COLO668 (cell line): ENCODE results near the gene C5orf52.
"Not testable (repeated sequence)": the region's sequence is repeated elsewhere in the genome, so short reads cannot be mapped to it uniquely, and the experiment has no call there.

Experiments
- DNase-seq: peaks from one replicate; lab custom pipeline; 2025; ENCODE audit not compliant: unreplicated experiment; lab: John Stamatoyannopoulos, UW

C5orf52 gene

GRCh38 chr5:157670662-157671591 lies at the start of gene C5orf52:
C5orf52 (plus strand) TSS chr5:157671533; CDS start chr5:157671615, 82 bp downstream.
- DNase-seq = peak; percentile 8

DNA sequence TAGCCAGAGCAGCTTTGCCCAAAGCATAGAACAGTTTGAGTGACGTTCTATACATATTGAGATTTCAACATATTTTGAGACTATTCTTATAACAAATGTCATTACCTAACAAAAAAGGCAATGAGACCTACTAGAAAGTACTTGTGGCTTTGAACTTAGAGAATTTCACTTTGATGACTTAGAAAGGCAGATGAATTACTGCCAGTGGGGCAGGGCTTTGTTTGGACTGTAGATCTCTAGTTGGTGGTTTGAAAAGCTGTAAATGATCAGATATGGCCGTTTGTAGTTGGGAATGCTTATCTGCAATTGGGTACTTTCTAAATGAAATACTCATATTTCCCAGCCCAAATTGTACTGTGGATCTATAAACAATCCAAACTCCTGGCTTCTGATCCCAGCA lies 47.2 kb upstream of the C5orf52 start:
- DNase-seq = no peak

DNA sequence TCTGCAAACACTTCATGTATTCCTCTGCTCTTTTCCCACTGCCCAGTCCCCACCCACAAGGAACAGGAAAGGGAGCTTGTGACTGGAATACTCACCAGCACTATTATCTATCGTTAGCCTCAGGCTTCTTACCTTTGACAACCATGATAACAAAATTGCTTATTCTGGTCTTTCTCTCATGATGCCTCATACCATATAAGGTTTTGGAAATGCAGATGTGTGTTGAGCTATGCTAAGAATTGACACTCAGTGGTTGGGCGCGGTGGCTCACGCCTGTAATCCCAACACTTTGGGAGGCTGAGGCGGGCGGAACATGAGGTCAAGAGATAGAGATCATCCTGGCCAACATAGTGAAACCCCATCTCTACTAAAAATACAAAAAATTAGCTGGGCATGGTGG lies 44.5 kb upstream of the C5orf52 start:
- no peak for DNase-seq

GRCh38 chr5:157630341-157630740 lies 41.0 kb upstream of the C5orf52 start:
- DNase-seq = no peak

- DNase-seq = no peak
Observed at GRCh38 chr5:157640406-157641066, 30.8 kb upstream of the C5orf52 start.

- DNase-seq = no peak
Observed at GRCh38 chr5:157648275-157648990, 22.9 kb upstream of the C5orf52 start.

GRCh38 chr5:157649101-157649500 lies 22.2 kb upstream of the C5orf52 start:
- no peak for DNase-seq

GRCh38 chr5:157650991-157651611 lies 20.2 kb upstream of the C5orf52 start:
- no peak for DNase-seq

GRCh38 chr5:157651623-157652376 lies 19.5 kb upstream of the C5orf52 start:
- peak; percentile 81 for DNase-seq

- DNase-seq = no peak
Observed at GRCh38 chr5:157652377-157652692, 19.0 kb upstream of the C5orf52 start, which contains the start of gene SOX30. SOX30 (minus strand) TSS chr5:157652438; CDS start chr5:157652078, 360 bp downstream.

DNA sequence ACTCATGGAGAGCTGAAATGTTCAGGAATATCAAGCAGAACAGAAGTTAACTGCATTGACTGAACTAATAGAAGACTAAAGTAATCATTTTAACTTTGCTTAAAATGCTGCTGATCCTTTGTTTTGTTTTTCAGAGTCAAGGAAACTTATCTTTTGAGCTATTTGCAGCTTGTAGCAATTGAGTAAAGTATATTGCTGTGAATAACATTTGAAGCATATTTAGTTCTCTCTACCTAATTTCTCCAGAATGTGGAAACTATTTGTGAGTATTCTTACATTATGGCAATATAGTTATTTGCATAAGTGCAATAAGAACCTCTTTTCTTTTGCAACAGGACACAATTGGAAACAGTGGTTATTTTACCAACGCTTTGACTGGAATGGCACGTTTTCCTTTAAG lies 13.8 kb upstream of the C5orf52 start:
- DNase-seq = no peak

DNA sequence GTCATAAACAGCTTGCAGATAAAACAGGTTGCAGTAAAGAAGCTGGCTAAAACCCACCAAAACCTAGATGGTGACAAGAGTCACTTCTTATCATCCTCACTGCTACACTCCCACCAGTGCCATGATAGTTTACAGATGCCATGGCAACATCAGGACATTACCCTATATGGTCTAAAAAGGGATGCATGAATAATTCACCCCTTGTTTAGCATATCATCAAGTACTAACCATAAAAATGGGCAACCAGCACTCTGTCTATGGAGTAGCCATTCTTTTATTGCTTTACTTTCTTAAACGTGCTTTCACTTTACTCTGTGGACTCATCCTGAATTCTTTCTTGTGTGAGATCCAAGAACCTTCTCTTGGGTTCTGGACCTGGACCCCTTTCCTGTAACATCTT lies 12.4 kb upstream of the C5orf52 start:
- DNase-seq = no peak

- DNase-seq = no peak
Observed at GRCh38 chr5:157659868-157660660, 11.3 kb upstream of the C5orf52 start.

DNA sequence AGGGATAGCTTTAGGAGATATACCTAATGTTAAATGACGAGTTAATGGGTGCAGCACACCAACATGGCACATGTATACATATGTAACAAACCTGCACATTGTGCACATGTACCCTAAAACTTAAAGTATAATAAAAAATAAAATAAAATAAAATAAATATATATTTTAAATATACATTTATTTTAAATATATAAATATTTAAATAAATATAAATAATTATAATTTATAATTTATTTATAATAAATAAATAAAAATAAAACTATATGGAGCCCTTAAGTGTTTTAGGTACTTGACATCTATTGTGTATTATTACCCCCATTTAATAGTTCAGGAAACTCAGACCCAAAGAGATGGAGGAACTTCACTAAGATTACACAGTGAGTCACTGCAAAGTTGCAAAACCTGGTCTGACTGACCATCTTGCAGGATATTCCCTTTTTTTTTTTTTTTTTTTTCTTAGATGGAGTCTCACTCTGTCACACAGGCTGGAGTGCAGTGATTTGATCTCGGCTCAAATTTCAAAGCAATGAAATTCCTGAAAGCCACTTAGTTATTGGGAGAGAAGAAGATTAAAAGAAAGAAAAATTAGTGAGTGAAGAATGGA lies 5.8 kb upstream of the C5orf52 start:
- no peak for DNase-seq

- no peak for DNase-seq
Observed at GRCh38 chr5:157668356-157668755, 3.0 kb upstream of the C5orf52 start.

DNA sequence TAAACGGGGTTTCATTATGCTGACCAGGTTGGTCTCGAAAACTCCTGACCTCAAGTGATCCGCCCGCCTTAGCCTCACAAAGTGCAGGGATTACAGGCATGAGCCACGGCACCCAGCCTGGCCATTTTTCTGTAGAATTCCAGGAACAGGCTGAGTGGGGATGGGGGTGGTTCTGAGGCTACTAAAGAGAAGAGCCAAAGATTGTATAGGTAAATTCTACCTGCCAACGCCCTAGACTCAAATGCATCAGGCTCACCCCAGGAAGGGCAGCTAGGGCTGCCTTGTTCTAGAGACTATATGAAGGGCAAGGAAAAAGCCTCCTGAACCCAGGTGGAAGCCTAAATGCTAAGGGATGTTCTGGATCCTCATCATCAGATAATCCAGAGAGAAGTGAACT lies 1.6 kb upstream of the C5orf52 start:
- no peak for DNase-seq

- DNase-seq = no peak
Observed at GRCh38 chr5:157671592-157672330, 428 bp downstream of the C5orf52 start.

- DNase-seq = no peak
Observed at GRCh38 chr5:157672976-157673375, 1.6 kb downstream of the C5orf52 start.

GRCh38 chr5:157674351-157674750 lies 3.0 kb downstream of the C5orf52 start:
- not testable (repeated sequence) for DNase-seq
